ENCODE data around the gene CWH43.
"Not testable (repeated sequence)": the region's sequence is repeated elsewhere in the genome, so short reads cannot be mapped to it uniquely, and the experiment has no call there.

The CWH43 gene

DNA sequence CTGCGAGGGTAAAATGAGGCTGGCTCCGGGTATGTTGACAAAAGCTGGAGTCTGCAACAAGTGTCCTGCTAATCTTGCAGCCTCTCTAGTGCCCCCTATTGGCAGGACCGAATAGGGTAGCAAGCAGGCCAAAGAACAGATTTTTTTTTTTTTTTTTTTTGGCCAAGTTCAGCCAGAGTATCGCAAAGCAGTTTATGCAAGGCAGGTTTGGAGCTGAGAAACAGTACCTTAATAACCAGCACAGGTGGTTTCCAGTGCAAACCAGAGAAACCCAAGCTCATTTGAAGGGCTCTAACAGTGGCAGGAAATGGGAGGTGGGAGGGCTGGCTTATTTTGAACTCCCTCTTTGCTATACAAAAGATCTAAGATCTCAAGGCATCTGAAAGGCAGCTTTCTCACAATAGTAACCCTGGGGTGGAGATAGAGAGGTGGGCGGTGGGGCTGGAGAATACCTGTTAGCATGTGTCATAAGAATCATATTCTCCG is 41.3 kb upstream of the CWH43 start:
- H3K4me3 ChIP-seq (ENCODE audit: low read depth, low read length) = no peak overlapping the region
- TF ChIP-seq, protein P1, sequence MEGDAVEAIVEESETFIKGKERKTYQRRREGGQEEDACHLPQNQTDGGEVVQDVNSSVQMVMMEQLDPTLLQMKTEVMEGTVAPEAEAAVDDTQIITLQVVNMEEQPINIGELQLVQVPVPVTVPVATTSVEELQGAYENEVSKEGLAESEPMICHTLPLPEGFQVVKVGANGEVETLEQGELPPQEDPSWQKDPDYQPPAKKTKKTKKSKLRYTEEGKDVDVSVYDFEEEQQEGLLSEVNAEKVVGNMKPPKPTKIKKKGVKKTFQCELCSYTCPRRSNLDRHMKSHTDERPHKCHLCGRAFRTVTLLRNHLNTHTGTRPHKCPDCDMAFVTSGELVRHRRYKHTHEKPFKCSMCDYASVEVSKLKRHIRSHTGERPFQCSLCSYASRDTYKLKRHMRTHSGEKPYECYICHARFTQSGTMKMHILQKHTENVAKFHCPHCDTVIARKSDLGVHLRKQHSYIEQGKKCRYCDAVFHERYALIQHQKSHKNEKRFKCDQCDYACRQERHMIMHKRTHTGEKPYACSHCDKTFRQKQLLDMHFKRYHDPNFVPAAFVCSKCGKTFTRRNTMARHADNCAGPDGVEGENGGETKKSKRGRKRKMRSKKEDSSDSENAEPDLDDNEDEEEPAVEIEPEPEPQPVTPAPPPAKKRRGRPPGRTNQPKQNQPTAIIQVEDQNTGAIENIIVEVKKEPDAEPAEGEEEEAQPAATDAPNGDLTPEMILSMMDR (IDR thresholded peaks at IDR 0.05; ENCODE audit: low read depth, low read length, missing control alignments) = peak; percentile 23
- no peak for DNase-seq (ENCODE audit: low read depth)
- in situ Hi-C loops (cut with HindIII; ENCODE audit: low sequenced_read_pairs) = no loop called here

DNA sequence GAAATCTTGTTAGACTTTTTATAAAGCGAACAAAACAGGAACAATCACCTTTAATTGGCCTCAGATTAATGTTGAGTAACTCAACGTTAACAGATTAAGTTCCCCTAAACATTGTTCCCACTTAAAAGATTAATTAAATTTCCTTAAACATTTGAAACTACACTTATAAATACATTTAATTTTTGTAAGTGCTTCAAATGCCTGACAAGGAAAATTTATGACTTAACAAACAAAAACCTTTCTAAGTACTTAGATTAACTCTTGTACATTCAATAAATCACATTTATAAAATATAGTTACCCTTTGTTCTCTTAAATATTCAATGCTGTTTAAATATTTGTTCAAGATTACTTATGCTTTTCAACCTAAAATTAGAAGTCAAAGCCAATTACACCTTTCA is 40.1 kb upstream of the CWH43 start:
- H3K4me3 ChIP-seq (ENCODE audit: low read depth, low read length) = no peak overlapping the region
- TF ChIP-seq, protein P1 (IDR thresholded peaks at IDR 0.05; ENCODE audit: low read depth, low read length, missing control alignments) = no peak
- DNase-seq (ENCODE audit: low read depth) = no peak
- in situ Hi-C loops (cut with HindIII; ENCODE audit: low sequenced_read_pairs) = no loop called here

DNA sequence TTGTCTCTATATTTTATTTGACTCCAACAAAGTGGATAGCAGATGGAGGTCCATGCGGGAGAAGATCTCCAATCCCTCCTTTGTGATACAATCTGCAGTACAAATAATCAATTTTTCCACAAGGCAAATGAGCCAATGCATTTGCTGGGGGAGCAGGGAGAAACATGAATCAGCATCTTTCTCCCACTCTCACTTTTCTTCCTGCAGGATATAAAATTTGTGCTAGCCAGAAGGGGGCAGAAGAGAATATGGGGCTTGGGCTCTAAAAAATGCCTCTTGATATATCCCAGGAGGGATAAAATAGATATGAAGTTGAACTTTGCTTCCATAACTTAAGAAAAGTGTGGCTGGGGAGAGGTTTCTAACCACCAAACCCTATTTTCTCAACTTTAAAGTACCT is 38.3 kb upstream of the CWH43 start:
- in situ Hi-C loops (cut with HindIII; ENCODE audit: low sequenced_read_pairs) = no loop called here
- no peak for DNase-seq (ENCODE audit: low read depth)
- TF ChIP-seq, protein P1 (IDR thresholded peaks at IDR 0.05; ENCODE audit: low read depth, low read length, missing control alignments) = no peak
- H3K4me3 ChIP-seq (ENCODE audit: low read depth, low read length) = no peak overlapping the region

DNA sequence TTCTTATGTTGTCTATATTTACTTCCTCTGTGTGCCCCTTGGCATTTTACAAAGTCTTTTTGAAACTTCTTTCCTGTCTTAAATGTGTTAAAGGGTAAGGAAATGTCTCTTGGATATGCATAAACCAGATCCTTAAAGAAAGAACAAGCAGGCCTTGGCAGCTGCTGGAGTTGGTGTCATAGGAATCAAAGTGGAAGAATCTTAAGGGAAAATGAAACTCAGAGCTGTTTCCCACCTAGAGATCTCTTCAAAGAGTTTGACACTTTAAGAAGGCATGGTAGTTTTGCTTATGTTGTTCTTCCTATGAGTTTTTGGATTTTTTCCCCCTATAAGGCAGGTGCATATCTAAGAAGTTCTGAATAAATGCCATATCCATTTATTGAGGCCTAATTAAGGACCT is 37.0 kb upstream of the CWH43 start:
- TF ChIP-seq, protein P1 (IDR thresholded peaks at IDR 0.05; ENCODE audit: low read depth, low read length, missing control alignments) = no peak
- no peak overlapping the region for H3K4me3 ChIP-seq (ENCODE audit: low read depth, low read length)
- in situ Hi-C loops (cut with HindIII; ENCODE audit: low sequenced_read_pairs) = no loop called here
- no peak for DNase-seq (ENCODE audit: low read depth)

- no peak for DNase-seq (ENCODE audit: low read depth)
- TF ChIP-seq, protein P1 (IDR thresholded peaks at IDR 0.05; ENCODE audit: low read depth, low read length, missing control alignments) = no peak
- H3K4me3 ChIP-seq (ENCODE audit: low read depth, low read length) = no peak overlapping the region
- in situ Hi-C loops (cut with HindIII; ENCODE audit: low sequenced_read_pairs) = loop anchor here (25.0 kb wide), 1 partner anchor 387 kb away; no protein-coding TSS in a partner anchor
Observed at GRCh38 chr4:48949518-48950219, 36.4 kb upstream of the CWH43 start.

DNA sequence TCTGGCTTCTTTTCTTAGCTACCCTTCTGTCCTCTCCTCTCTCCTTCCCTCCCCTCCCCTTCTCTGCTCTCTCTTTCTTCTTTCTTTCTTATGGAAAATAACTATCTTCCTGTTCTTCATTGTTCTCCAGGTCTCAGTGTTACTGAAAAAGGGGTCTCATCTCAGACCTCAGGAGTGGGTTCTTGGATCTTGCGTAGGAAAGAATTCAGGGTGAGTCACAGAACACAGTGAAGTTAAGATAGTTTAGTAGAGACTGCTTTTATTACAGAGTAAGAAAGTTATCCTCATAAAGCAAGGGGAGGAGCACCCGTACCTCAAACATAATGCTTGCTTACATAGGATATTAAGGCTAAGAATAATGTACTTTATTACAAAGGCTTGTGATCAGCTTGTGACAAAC is 31.8 kb upstream of the CWH43 start:
- TF ChIP-seq, protein P1 (IDR thresholded peaks at IDR 0.05; ENCODE audit: low read depth, low read length, missing control alignments) = no peak
- DNase-seq (ENCODE audit: low read depth) = no peak
- no peak overlapping the region for H3K4me3 ChIP-seq (ENCODE audit: low read depth, low read length)
- in situ Hi-C loops (cut with HindIII; ENCODE audit: low sequenced_read_pairs) = loop anchor here (25.0 kb wide), 1 partner anchor 392 kb away; no protein-coding TSS in a partner anchor

- not testable (repeated sequence) for H3K4me3 ChIP-seq (ENCODE audit: low read depth, low read length); DNase-seq (ENCODE audit: low read depth)
- in situ Hi-C loops (cut with HindIII; ENCODE audit: low sequenced_read_pairs) = loop anchor here (25.0 kb wide), 1 partner anchor 395 kb away; no protein-coding TSS in a partner anchor
Observed at GRCh38 chr4:48957366-48957765, 28.7 kb upstream of the CWH43 start.

Measured in astrocyte of the cerebellum (primary cell).